NCI-H1694 (cell line): Measurements from ENCODE around the gene PEX6.
"Not testable (repeated sequence)": the region's sequence is repeated elsewhere in the genome, so short reads cannot be mapped to it uniquely, and the experiment has no call there.

Source experiments
- DNase-seq: peaks from one replicate; lab custom pipeline; 2025; lab: John Stamatoyannopoulos, UW

PEX6 gene

GRCh38 chr6:42963855-42964605, 15.0 kb downstream of the PEX6 start:
- DNase-seq: peak; percentile 77

DNA sequence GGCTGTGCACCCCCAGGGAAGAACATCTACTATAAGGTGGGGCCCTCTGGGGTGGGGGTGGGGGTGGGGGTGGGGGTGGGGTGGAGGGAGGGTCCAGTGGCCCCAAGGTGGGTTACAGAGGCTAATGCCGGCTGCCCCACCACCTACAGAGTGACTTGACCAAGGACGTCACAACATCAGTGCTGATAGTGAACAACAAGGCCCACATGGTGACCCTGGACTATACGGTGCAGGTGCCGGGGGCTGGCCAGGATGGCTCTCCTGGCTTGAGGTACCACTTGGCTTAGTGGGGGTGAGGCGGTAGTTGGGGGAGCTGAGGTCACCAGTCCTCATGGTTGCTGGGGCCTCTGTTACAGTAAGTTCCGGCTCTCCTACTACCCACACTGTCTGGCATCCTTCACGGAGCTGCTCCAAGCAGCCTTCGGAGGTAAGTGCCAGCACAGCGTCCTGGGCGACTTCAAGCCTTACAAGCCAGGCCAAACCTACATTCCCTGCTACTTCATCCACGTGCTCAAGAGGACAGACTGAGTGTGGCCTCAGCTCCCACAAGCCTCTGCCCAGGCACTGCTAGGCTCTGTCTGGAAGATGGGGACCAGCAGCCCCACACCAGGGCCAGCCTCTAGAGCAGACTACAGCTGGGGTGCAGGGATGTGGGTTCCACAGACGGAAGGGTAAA, 15.7 kb downstream of the PEX6 start:
- no peak for DNase-seq

DNA sequence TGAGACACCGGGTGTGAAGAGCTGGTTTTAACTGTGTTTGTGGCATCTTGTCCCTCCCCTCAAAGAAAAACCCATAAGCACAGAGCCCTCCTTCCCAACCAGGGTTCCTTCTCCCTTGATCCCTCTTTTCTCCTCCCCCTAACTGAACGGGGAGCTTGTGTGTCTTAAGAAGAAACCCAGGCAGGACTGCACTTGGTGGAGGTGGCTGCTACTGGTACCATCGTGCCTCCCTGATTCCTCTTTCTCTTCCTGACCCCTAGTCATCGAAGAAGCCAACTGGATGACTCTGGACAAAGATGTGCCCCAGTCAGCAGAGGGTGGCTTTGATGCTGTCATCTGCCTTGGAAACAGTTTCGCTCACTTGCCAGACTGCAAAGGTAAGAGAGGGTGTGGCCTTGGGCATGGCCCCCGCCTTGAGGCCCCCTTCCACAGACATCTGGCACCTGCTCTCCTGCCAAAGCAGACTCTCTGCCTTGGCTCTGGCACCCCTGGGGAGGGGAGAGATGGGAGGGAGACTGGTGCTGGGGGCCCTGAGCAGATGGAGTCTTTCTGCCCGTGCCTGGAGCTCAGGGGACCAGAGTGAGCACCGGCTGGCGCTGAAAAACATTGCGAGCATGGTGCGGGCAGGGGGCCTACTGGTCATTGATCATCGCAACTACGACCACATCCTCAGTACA, 16.3 kb downstream of the PEX6 start:
- DNase-seq: peak; percentile 88

DNA sequence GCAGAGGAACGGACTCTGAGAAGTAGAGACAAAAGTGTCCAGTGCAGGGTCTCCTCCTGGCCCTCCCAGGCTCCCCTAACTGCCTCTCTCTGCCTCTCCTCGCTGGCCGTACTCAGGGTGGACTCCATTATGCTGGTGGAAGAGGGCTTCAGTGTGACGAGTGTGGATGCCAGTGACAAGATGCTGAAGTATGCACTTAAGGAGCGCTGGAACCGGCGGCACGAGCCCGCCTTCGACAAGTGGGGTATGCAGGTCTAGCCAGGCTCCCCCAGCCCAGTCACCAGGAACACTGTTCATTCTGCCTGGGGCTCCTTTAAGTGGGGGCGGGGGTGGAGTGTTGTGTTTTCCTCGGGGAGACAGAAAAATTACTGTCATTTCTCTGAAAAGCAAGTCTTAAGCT, 16.9 kb downstream of the PEX6 start:
- DNase-seq: no peak

GRCh38 chr6:42961020-42961470, 17.9 kb downstream of the PEX6 start:
- DNase-seq: no peak

- DNase-seq: no peak
Measured at GRCh38 chr6:42960243-42961019, 18.6 kb downstream of the PEX6 start, which contains the start of gene GNMT. Gene GNMT, plus strand, starts transcription at chr6:42960754. Its CDS starts 14 bp downstream, at chr6:42960768.

DNA sequence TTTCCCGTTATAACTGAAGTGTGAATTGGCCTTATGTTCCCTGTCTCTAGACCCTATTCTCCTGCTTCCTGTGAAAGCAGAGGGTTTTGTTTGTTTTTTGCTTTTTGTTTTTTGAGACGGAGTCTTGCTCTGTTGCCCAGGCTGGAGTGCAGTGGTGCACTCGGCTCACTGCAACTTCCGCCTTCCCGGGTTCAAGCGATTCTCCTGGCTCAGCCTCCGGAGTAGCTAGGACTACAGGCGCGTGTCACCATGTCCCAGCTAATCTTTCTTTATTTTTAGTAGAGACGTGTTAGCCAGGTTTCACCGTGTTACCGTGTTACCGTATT, 19.1 kb downstream of the PEX6 start:
- no peak for DNase-seq

GRCh38 chr6:42958125-42958524, 20.9 kb downstream of the PEX6 start:
- no peak for DNase-seq

DNA sequence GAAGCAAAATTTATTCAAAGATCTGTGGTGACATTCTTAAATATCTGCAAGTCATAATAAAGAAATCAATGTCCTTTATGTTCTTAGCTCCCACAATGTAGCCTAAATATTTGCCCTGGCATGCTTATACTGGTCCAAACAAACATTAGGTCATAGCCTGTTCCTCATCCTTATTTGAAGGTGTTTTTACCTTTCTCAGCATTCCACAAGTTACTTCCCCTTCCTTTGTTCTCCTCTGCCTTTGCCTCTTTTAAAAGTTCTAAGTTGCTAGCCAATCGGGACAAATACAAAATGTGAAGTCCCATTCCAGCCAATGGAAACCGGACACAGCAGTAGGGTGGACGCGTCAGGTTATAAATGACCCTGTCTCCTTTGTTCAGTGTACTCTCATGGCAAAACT, 24.6 kb downstream of the PEX6 start:
- DNase-seq: not testable (repeated sequence)

- DNase-seq: no peak
Measured at GRCh38 chr6:42952389-42952788, 26.6 kb downstream of the PEX6 start.

GRCh38 chr6:42947950-42948349, 31.0 kb downstream of the PEX6 start:
- no peak for DNase-seq

DNA sequence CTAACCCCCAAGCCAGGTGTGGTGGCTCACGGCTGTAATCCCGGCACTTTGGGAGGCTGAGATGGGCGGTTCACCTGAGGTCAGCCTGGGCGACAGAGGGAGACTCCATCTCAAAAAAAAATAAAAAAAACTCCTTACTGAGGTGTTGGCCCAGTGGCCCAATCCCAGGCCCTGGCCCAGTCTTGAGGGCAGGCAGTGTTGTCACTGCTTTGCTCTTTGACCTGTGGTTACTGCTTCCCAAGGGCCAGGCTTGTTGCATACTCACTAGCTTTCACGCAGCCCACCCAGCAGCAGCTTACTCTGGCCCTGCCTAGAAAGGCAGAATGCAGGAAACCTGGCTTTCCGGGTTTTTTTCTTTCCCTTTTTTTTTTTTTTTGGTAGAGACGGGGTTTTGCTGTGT, 36.5 kb downstream of the PEX6 start:
- DNase-seq: no peak

GRCh38 chr6:42941356-42941755, 37.6 kb downstream of the PEX6 start:
- DNase-seq: not testable (repeated sequence)

DNA sequence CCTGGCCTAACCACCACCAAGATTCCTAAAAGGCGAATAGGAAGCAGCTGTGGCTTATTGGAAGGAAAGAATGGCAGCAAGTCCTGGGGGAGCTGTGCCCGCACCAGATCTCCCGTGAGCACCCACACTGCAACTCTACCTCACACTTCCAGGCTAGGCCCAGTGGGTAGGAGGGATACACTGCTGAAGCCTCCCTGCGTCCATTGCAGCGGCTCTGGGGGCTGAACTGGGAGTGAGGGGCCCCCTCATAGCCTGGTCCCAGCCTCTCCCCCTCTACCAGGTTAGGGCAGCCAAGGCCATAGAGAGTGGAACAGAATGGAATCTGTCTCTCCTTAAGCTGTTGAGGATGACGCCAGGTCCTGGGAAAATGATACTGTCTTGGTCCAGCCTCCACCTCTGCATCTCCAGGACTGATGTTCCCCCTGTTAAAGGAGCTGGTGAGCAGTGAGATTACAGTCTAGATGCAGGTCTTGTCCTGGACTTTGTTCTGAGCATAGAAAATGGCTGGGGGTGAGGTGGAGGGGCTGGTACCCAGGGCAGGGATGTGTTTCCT, 38.4 kb downstream of the PEX6 start:
- DNase-seq: no peak

GRCh38 chr6:42939810-42940167, 39.2 kb downstream of the PEX6 start:
- DNase-seq: no peak

GRCh38 chr6:42938987-42939809, 39.8 kb downstream of the PEX6 start:
- DNase-seq: no peak

- no peak for DNase-seq
Measured at GRCh38 chr6:42938428-42938796, 40.6 kb downstream of the PEX6 start.

DNA sequence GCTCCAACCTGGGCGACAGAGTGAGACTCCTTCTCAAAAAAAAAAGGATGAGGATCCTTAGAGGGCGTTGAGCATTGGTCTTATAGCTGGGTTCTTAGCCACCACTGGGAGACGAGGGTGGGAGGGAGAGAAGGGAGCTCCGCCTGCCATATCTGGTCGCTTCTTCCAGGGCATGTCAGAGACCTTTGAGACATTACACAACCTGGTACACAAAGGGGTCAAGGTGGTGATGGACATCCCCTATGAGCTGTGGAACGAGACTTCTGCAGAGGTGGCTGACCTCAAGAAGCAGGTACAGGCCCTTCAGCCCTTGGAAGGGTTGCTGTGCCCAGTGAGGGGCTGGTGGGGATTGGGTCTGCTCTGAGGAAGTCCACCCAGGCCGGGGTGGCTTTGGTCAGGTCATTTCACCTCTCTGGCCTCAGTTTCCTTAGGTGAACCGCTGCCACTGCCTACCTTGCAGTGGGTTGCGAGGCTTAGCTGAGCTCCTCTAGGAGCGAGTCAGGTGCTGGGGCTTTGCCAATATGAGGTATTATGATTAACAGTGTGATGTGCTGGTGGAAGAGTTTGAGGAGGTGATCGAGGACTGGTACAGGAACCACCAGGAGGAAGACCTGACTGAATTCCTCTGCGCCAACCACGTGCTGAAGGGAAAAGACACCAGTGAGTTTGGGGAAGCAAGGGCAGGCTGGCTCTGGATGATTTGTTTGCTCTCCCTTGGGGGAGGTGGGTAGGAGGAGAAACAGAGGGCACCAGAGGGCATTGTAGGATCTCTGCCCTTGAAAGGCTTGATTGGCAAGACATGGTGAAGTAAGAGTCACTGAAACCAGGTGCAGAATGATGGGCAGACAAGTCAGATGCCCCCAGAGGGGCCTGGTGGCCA, 41.2 kb downstream of the PEX6 start:
- no peak for DNase-seq

GRCh38 chr6:42936398-42936797, 42.6 kb downstream of the PEX6 start:
- no peak for DNase-seq

DNA sequence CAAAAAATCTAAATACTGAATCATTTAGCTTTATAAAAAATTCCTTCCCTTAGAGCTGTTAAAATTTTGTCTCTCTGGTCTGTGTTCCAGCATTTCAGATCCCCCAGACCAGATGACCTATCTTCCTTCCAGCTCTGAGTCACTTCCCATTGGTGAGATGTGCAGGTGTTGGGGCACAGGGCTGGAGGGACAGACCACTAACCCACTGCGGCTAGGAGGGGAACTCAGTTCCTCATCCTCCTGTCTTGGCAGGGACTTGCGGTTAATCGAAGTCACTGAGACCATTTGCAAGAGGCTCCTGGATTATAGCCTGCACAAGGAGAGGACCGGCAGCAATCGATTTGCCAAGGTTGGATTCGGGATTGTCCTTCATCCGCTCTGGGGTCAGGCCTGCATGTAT, 43.7 kb downstream of the PEX6 start:
- no peak for DNase-seq
